ENCODE results near the gene ARIH2.

DNA sequence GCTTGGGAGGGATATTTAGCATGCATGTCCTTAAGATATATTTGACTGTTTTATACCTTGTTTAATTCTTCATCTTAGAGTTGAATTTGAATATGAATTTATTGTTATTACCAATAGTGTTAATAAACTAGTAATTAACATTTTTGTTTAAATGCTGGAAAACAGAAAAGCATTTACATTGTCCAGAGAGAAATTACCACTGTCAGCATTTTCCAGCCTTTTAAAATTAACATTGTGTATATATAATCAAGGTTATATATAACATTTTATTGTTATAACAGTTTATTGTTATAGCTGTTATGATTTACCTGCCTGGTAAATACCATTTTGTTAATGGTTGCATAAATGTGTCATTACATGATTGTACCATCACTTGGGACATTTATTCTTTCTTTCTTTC, 63.4 kb downstream of the ARIH2 start:
- no peak for TF ChIP-seq POLR2A (IDR thresholded peaks at IDR 0.05; ENCODE audit: low read length)
- TF ChIP-seq GATA1 (IDR thresholded peaks at IDR 0.05; ENCODE audit: low read depth, low read length), result no peak

Data from erythroblast (primary cell).